DOHH2 (cell line): ENCODE data around the gene TUBD1.

Experiments
- EZH2phosphoT487 ChIP-seq: fragments of 200-600 bp; sonication (generic); IDR thresholded peaks from 2 replicates; pipeline ENCODE4 v1.6.1; 2017; ENCODE audit warnings: borderline replicate concordance, mild to moderate bottlenecking, antibody characterized with exemption, low read length, moderate library complexity, mixed read lengths
- TF ChIP-seq, protein P1 (sequence below): fragments of 200-600 bp; sonication (generic); IDR thresholded peaks from one replicate; pipeline ENCODE4 v1.5.1; 2014; ENCODE audit warnings: antibody characterized with exemption, mild to moderate bottlenecking, low read depth, low read length; ENCODE audit not compliant: poor library complexity, severe bottlenecking

DNA sequence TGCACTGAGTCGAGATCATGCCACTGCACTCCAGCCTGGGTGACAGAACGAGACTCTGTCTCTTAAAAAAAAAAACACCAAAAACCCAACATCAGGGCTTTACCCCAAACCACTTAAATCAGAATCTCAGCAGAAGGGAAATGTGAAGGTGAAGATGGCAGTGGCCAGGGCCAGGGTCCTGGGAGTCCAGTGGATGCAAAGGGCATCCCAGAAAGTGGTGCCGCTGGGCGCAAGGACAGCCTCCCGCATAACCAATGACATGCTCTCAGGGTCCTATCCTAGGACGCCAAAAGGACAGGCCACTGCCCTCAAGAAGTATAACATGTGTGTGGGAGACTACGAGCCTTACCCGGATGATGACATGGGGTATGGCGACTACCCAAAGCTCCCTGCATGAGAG is 7.9 kb downstream of the TUBD1 start:
- TF ChIP-seq, protein P1, sequence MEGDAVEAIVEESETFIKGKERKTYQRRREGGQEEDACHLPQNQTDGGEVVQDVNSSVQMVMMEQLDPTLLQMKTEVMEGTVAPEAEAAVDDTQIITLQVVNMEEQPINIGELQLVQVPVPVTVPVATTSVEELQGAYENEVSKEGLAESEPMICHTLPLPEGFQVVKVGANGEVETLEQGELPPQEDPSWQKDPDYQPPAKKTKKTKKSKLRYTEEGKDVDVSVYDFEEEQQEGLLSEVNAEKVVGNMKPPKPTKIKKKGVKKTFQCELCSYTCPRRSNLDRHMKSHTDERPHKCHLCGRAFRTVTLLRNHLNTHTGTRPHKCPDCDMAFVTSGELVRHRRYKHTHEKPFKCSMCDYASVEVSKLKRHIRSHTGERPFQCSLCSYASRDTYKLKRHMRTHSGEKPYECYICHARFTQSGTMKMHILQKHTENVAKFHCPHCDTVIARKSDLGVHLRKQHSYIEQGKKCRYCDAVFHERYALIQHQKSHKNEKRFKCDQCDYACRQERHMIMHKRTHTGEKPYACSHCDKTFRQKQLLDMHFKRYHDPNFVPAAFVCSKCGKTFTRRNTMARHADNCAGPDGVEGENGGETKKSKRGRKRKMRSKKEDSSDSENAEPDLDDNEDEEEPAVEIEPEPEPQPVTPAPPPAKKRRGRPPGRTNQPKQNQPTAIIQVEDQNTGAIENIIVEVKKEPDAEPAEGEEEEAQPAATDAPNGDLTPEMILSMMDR, result no peak
- TF ChIP-seq EZH2phosphoT487, result no peak
